Prostate gland (tissue), 2 donors: Measurements from ENCODE around the gene DYNLT2B.
"Not testable (repeated sequence)": the region's sequence is repeated elsewhere in the genome, so short reads cannot be mapped to it uniquely, and the experiment has no call there.

Source experiments
- POLR2A ChIP-seq: fragments of 450-650 bp; IDR thresholded peaks from one replicate; pipeline ENCODE4 v1.6.1; 2016; ENCODE audit warnings: antibody characterized with exemption, mild to moderate bottlenecking
- POLR2AphosphoS5 ChIP-seq: sonication (generic); formaldehyde crosslinking; IDR thresholded peaks from one replicate; pipeline ENCODE4 v1.6.1; 2017; ENCODE audit warnings: antibody characterized with exemption
- TF ChIP-seq, protein P1 (sequence below), 4 experiments: fragments of 200-600 bp in 2 of 4; fragments of 450-650 bp in 2 of 4; sonication (generic) in 2 of 4; IDR thresholded peaks; 1 replicate in 3 of 4; 2 replicates in 1 of 4; pipeline ENCODE4 v1.5.1; 2016 to 2019; ENCODE audit warnings: antibody characterized with exemption in 4 of 4, mild to moderate bottlenecking in 2 of 4, moderate library complexity in 2 of 4

DNA sequence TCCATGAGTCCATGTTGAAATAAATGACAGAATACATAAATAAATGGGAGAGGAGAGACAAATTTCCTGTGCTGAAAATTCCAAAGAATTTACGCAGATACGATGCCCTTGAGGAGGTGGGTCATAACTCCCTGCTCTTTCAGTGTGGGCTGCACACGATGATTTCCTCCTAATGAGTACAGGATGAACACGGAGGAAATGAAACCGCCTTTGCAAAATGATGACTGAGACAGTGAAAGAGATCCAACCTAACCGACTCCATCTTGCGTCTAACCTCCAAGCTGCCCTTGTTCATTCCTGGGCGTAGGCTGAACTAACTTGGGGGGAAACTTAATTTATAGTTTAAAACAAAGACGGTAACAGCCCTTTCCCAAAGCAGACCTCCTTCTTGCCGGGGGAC lies 15.5 kb downstream of the DYNLT2B start:
- TF ChIP-seq, protein P1, sequence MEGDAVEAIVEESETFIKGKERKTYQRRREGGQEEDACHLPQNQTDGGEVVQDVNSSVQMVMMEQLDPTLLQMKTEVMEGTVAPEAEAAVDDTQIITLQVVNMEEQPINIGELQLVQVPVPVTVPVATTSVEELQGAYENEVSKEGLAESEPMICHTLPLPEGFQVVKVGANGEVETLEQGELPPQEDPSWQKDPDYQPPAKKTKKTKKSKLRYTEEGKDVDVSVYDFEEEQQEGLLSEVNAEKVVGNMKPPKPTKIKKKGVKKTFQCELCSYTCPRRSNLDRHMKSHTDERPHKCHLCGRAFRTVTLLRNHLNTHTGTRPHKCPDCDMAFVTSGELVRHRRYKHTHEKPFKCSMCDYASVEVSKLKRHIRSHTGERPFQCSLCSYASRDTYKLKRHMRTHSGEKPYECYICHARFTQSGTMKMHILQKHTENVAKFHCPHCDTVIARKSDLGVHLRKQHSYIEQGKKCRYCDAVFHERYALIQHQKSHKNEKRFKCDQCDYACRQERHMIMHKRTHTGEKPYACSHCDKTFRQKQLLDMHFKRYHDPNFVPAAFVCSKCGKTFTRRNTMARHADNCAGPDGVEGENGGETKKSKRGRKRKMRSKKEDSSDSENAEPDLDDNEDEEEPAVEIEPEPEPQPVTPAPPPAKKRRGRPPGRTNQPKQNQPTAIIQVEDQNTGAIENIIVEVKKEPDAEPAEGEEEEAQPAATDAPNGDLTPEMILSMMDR (IDR thresholded peaks at IDR 0.05): not testable (repeated sequence)
- not testable (repeated sequence) for TF ChIP-seq POLR2A, POLR2AphosphoS5
